Parathyroid adenoma (tissue), 2 donors: Measurements from ENCODE around the gene MED4.
A peak's percentile ranks its signal among the peaks of the same experiment; 100 is the strongest.

Experiments
- H2AFZ ChIP-seq: fragments of 300-600 bp; sonication (generic); one replicate; pipeline ENCODE4 v1.7.0; 2017; ENCODE audit warnings: antibody characterized with exemption, mild to moderate bottlenecking
- H3K27ac ChIP-seq: fragments of 300-600 bp; sonication (generic); one replicate; pipeline ENCODE4 v1.7.0; 2017
- H3K27me3 ChIP-seq: fragments of 300-600 bp; sonication (generic); one replicate; pipeline ENCODE4 v1.7.0; 2017; ENCODE audit warnings: low read length; ENCODE audit not compliant: control insufficient read depth, insufficient read depth
- H3K36me3 ChIP-seq: fragments of 300-600 bp; sonication (generic); one replicate; pipeline ENCODE4 v1.7.0; 2017; ENCODE audit warnings: low read length; ENCODE audit not compliant: control insufficient read depth, insufficient read depth
- H3K4me1 ChIP-seq: fragments of 300-600 bp; sonication (generic); one replicate; pipeline ENCODE4 v1.7.0; 2017; ENCODE audit warnings: control low read depth
- H3K4me2 ChIP-seq: fragments of 300-600 bp; sonication (generic); one replicate; pipeline ENCODE4 v1.7.0; 2017; ENCODE audit warnings: low read length
- H3K4me3 ChIP-seq: fragments of 300-600 bp; sonication (generic); one replicate; pipeline ENCODE4 v1.7.0; 2017; ENCODE audit warnings: low read depth, low read length
- H3K79me2 ChIP-seq: fragments of 300-600 bp; sonication (generic); one replicate; pipeline ENCODE4 v1.7.0; 2017; ENCODE audit warnings: control low read depth
- H3K9ac ChIP-seq: fragments of 300-600 bp; sonication (generic); one replicate; pipeline ENCODE4 v1.7.0; 2017; ENCODE audit warnings: mild to moderate bottlenecking
- H3K9me3 ChIP-seq: fragments of 300-600 bp; sonication (generic); one replicate; pipeline ENCODE4 v1.7.0; 2017; ENCODE audit warnings: low read length; ENCODE audit not compliant: control insufficient read depth
- CTCF ChIP-seq: fragments of 300-600 bp; sonication (generic); IDR thresholded peaks from one replicate; pipeline ENCODE4 v1.7.0; 2017; ENCODE audit warnings: antibody characterized with exemption, mild to moderate bottlenecking
- donor health status: primary hyperparathyroidism.

Gene MED4

GRCh38 chr13:48037346-48038173 lies 57.3 kb downstream of the MED4 start, which contains the start of gene NUDT15:
TSS of gene NUDT15 (plus strand) at chr13:48037726. CDS start at chr13:48037747, 21 bp downstream.
- Histone ChIP-seq H3K27me3 (no peaks in the 10 kb centered on the region), H3K9ac (peak within 1 kb of the TSS; percentile 28), H3K79me2 (no peaks in the 10 kb centered on the region), H3K9me3 (no peaks in the 10 kb centered on the region), H3K27ac (peak within 1 kb of the TSS; percentile 93), H2AFZ (peak within 1 kb of the TSS; percentile 92), H3K36me3 (no peaks in the 10 kb centered on the region), H3K4me2 (peak within 1 kb of the TSS; percentile 71), H3K4me1 (no peaks in the 10 kb centered on the region), H3K4me3 (peak within 1 kb of the TSS; percentile 72)
- peak; percentile 89 for TF ChIP-seq CTCF

- no peak for TF ChIP-seq CTCF
- no peaks in the 10 kb centered on the region for H3K27me3 ChIP-seq
- H3K79me2 ChIP-seq: no peaks in the 10 kb centered on the region
- no peak overlapping the region for H3K4me2 ChIP-seq
- no peaks in the 10 kb centered on the region for H3K4me1 ChIP-seq
- no peak overlapping the region for H2AFZ ChIP-seq
- H3K9ac ChIP-seq: no peak overlapping the region
- H3K4me3 ChIP-seq: no peak overlapping the region
- no peaks in the 10 kb centered on the region for H3K9me3 ChIP-seq
- H3K27ac ChIP-seq: no peak overlapping the region
- H3K36me3 ChIP-seq: no peaks in the 10 kb centered on the region
Measured at GRCh38 chr13:48029859-48030258, 65.0 kb downstream of the MED4 start.

GRCh38 chr13:48028066-48028465 lies 66.8 kb downstream of the MED4 start:
- Histone ChIP-seq H3K27me3 (no peaks in the 10 kb centered on the region), H3K27ac (no peak overlapping the region), H2AFZ (no peak overlapping the region), H3K9ac (no peak overlapping the region), H3K9me3 (no peaks in the 10 kb centered on the region), H3K36me3 (no peaks in the 10 kb centered on the region), H3K4me3 (no peak overlapping the region), H3K79me2 (no peaks in the 10 kb centered on the region), H3K4me2 (no peak overlapping the region), H3K4me1 (no peaks in the 10 kb centered on the region)
- no peak for TF ChIP-seq CTCF
